NCI-H1105 treated with DMSO at 0.1 percent for 48 hours (cell line): ENCODE measurements around the gene CADM1.

Experiments
- DNase-seq: peaks from one replicate; lab custom pipeline; 2025; lab: John Stamatoyannopoulos, UW

Gene CADM1

GRCh38 chr11:115504276-115505158, at the start of gene CADM1:
TSS of gene CADM1 (minus strand) at chr11:115504415.
- DNase-seq, result peak; percentile 99

GRCh38 chr11:115552773-115553438, 48.7 kb upstream of the CADM1 start:
- no peak for DNase-seq

DNA sequence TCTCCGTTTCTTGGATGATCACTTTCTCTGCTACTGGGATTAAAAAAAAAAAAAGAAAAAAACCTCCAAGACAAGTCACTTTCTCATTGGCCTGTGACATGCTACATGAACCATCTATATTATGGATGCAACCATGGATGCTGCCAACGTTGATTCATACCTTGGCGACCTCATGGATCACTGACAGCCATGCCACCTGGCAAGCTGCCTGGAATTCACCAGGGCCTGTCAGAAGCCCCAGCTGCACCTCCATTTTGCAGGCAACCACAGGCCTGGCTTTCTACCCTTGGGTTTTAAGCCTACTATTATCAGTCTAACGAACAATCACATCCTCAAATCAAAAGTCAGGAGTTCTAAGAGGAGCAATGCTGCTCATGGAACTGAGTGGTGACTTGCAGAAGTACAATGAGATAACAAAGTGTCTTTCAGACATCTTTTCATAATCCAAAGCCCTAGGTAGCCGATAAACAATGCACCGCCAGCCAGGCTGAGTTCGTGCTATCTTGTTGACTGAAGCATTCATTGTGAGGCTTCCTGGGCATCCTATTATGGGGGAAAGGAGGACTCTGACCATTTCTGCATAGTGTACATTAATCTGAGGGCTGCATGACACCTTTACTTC, 48.0 kb upstream of the CADM1 start:
- DNase-seq, result peak; percentile 36

DNA sequence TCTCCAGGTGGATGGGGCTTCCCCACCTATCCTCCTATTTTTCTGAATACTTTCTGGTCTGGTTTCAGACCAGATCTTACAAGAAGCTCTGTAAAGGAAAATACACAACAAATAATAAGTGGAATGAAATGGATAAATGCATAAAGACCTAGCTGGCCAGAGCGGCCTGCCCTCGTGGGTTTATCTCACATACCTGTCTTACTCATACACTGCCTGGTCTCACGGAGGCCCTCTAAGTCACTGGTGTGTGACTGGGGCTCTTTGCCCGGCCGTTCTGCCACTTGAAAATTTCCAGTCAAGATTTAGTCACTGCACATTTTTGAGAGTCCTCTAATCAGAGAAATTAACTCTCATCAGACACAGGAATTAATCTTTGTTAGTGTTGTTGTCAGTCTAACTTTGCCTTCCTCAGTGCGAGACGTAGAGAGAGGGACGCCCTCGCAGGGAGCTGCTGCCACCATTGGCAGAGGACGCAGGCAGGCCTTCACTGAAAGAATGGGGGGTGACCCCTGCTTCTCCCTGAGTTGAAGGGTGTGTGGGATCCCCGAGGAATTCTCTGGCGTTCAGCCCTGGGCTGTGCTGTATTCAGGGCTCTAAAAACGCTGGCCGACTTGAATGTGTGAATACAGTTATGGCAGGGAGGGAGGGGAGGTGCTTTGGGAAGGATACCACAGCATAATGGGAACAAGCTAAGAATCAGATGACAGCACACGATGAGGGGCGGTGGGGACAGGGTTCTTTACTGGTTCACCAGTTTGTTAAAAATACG, 46.3 kb upstream of the CADM1 start:
- DNase-seq, result no peak

- DNase-seq, result no peak
These were observed 44.8 kb upstream of the CADM1 start for GRCh38 chr11:115548878-115549528.

GRCh38 chr11:115545581-115546210, 41.5 kb upstream of the CADM1 start:
- DNase-seq, result no peak

- no peak for DNase-seq
These were observed 40.3 kb upstream of the CADM1 start for GRCh38 chr11:115544422-115544948.

DNA sequence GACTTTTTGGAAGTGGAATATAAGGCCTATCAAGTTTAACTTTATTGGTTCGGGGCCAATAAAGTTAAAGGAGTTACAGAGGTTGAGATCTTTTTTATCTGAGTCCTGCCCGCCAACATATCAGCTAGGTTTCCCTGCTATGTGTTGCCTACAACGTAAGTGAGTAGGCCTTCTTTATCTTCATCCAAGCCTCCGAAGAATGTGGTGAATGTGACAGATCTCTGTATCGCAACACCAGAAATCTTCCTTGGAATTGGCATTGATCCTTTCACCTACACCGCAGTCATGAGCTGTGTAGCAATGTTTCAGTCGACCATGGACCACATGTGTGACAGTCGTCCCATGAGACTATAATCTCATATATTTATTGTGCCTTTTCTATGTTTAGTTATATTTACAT, 37.3 kb upstream of the CADM1 start:
- no peak for DNase-seq

GRCh38 chr11:115539844-115540243, 35.6 kb upstream of the CADM1 start:
- no peak for DNase-seq

DNA sequence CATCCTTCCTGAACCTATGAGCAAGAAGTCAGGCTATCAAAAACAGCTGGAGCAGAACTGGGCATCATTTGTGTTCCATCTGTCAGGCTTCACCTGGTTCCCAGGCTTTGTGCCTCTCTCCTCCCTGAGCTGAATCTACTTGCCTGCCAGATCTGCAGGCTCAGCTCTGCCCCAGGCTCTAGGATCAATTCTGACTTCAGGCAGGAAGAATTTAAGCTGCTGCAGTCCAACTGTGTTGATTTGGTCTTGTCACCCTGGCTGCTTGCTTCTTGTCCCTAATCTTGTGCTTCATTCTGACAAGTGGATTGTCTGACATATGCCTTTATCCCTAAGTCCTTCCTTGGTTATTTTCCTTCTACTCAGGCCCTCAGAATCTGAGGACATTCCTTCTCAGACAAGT, 31.6 kb upstream of the CADM1 start:
- DNase-seq, result no peak

GRCh38 chr11:115530752-115531151, 26.5 kb upstream of the CADM1 start:
- no peak for DNase-seq

- DNase-seq, result no peak
These were observed 24.0 kb upstream of the CADM1 start for GRCh38 chr11:115528225-115528624.

GRCh38 chr11:115527534-115528125, 23.4 kb upstream of the CADM1 start:
- peak; percentile 43 for DNase-seq

- DNase-seq, result no peak
These were observed 21.4 kb upstream of the CADM1 start for GRCh38 chr11:115525531-115526006.

DNA sequence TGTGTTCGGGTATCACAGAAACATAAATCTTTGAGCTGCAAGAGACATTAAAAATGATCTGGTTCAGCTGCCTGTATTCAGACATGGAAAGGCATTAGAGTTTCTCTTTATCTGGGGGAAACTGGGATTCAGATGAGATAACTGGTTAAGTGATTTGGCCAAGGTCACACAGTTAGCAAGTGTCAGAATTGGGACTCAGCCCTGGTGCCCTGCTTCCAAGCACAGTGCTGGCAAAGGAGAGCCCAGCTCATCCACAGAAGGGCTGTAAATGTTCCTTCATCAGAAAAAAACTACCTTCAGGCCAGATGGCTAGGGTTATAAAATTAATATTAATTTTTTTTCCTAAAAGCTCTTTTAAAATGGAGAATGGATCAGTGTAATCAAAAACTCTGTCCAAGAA, 20.4 kb upstream of the CADM1 start:
- no peak for DNase-seq

DNA sequence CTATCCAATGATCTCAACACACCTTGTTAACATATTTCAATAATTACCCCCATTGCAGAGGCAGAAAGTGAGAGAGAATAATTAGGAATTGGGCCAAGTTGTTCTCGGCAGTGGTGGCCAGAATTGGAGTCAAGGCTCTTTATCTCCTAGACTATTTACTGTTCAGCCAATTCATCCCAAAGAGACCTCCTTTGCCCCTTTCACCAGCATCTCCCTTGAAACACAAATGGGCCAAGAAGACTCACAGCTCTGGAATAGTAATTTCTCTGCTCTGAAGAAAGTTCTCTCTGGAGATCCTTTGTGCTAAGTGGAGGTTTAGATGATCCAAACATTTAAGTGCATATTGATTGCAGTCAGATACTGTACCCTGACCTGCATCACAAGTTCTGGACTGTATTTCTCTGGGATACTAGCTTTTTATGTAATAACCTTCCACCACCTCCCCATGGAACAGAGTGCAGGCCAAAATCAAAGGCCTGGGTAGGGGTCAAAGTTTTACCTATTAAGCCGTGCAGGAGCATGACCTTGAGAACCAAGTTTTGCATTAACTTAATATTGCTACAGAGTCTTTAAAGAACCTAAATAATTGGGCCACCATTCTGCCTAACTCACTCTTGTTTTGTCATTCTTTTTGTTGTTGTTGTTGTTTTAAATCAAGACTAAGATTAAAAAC, 19.6 kb upstream of the CADM1 start:
- peak; percentile 21 for DNase-seq

- no peak for DNase-seq
These were observed 18.1 kb upstream of the CADM1 start for GRCh38 chr11:115522302-115522701.

DNA sequence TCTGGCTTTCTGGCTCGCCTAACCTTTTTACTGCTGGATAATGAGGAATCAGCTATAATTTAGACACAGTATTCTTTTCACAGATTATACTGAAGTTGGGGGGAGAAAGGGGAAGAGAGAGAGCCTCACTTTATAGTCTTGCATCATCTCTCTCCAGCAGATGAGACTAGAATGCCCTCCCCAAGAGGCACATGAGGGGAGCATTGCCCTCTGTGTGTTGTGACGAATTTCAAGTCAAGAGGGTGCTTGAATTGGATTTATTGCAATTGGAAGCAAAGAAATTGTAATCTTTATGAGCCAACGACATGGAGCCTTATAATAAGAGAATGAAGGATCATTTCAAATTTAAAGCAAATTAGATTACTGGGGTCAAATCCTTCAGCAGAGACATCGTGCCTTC, 17.6 kb upstream of the CADM1 start:
- no peak for DNase-seq

- no peak for DNase-seq
These were observed 14.9 kb upstream of the CADM1 start for GRCh38 chr11:115518983-115519628.
